Neural progenitor cell (in vitro differentiated cells): ENCODE data around the gene TRIM39. TPM values are rescaled to one million over a fixed set of nuclear protein-coding genes. Genes with fewer than 3 reads are reported as not detected.
A peak's percentile ranks its signal among the peaks of the same experiment; 100 is the strongest.

Experiments used
- DNase-seq: peaks from one replicate; pipeline ENCODE4 v3.0.0-alpha.2; 2016; ENCODE audit warnings: low spot score
- H2AFZ ChIP-seq: fragments of 200-600 bp; sonication (generic); replicated peaks from 2 replicates; pipeline ENCODE4 v1.6.1; 2016; ENCODE audit warnings: antibody characterized with exemption
- H3F3A ChIP-seq: fragments of 200-600 bp; sonication (generic); 2 replicates; pipeline ENCODE4 v1.6.1; 2016; ENCODE audit warnings: antibody characterized with exemption, low read depth
- H3K27ac ChIP-seq: fragments of 200-600 bp; sonication (generic); 2 replicates; pipeline ENCODE4 v1.5.1; 2016; ENCODE audit warnings: mild to moderate bottlenecking
- H3K27me3 ChIP-seq: fragments of 200-600 bp; sonication (generic); 2 replicates; pipeline ENCODE4 v1.6.1; 2016; ENCODE audit warnings: mild to moderate bottlenecking, moderate library complexity
- H3K36me3 ChIP-seq: fragments of 200-600 bp; sonication (generic); 2 replicates; pipeline ENCODE4 v1.5.1; 2016
- H3K4me1 ChIP-seq: fragments of 200-600 bp; sonication (generic); 2 replicates; pipeline ENCODE4 v1.6.1; 2016; ENCODE audit warnings: mixed run types
- H3K4me2 ChIP-seq: fragments of 200-600 bp; sonication (generic); 2 replicates; pipeline ENCODE4 v1.6.1; 2016
- H3K4me3 ChIP-seq: fragments of 200-600 bp; sonication (generic); 2 replicates; pipeline ENCODE4 v1.5.1; 2016
- H3K79me2 ChIP-seq: fragments of 200-600 bp; sonication (generic); 2 replicates; pipeline ENCODE4 v1.6.1; 2016; ENCODE audit warnings: low read depth
- H3K9ac ChIP-seq: fragments of 200-600 bp; sonication (generic); 2 replicates; pipeline ENCODE4 v1.6.1; 2016
- H3K9me3 ChIP-seq: fragments of 200-600 bp; sonication (generic); 2 replicates; pipeline ENCODE4 v1.5.1; 2016; ENCODE audit warnings: low read depth
- H4K20me1 ChIP-seq: fragments of 200-600 bp; sonication (generic); 2 replicates; pipeline ENCODE4 v1.6.1; 2016; ENCODE audit warnings: low read depth
- H3K27ac Mint-ChIP-seq: 3 replicates; pipeline ENCODE4 v1.8.0; 2021; ENCODE audit warnings: mixed read lengths
- H3K27me3 Mint-ChIP-seq: 2 replicates; pipeline ENCODE4 v1.8.0; 2022; ENCODE audit warnings: low read depth, mild to moderate bottlenecking, inconsistent platforms, moderate library complexity, mixed read lengths; ENCODE audit not compliant: insufficient read depth
- H3K36me3 Mint-ChIP-seq: 3 replicates; pipeline ENCODE4 v1.8.0; 2021; ENCODE audit warnings: mixed read lengths
- H3K4me1 Mint-ChIP-seq: 3 replicates; pipeline ENCODE4 v1.8.0; 2021; ENCODE audit warnings: mixed read lengths
- H3K4me3 Mint-ChIP-seq: 3 replicates; pipeline ENCODE4 v1.8.0; 2021; ENCODE audit warnings: mild to moderate bottlenecking, moderate library complexity, mixed read lengths
- H3K9me3 Mint-ChIP-seq: 3 replicates; pipeline ENCODE4 v1.8.0; 2020; ENCODE audit warnings: mixed read lengths
- EZH2 ChIP-seq: fragments of 200-600 bp; sonication (generic); IDR thresholded peaks from 2 replicates; pipeline ENCODE4 v1.6.1; 2017; ENCODE audit warnings: antibody characterized with exemption, mild to moderate bottlenecking, moderate library complexity
- EZH2phosphoT487 ChIP-seq: fragments of 200-600 bp; sonication (generic); IDR thresholded peaks from 2 replicates; pipeline ENCODE4 v1.6.1; 2017; ENCODE audit warnings: antibody characterized with exemption
- total RNA-seq: library from RNA; depleted of rRNA; stranded (reverse); fragments of >200 nt; gene quantifications from 2 replicates; pipeline ENCODE4 v1.2.3, GENCODE V29; 2015; ENCODE audit warnings: low replicate concordance
- TF ChIP-seq, protein P1 (sequence below): fragments of 200-600 bp; sonication (generic); IDR thresholded peaks from 2 replicates; pipeline ENCODE4 v1.5.1; 2017; ENCODE audit warnings: antibody characterized with exemption, mild to moderate bottlenecking

The TRIM39 gene
- total RNA-seq, 1 donor from 2014 or later = 11.0 TPM

DNA sequence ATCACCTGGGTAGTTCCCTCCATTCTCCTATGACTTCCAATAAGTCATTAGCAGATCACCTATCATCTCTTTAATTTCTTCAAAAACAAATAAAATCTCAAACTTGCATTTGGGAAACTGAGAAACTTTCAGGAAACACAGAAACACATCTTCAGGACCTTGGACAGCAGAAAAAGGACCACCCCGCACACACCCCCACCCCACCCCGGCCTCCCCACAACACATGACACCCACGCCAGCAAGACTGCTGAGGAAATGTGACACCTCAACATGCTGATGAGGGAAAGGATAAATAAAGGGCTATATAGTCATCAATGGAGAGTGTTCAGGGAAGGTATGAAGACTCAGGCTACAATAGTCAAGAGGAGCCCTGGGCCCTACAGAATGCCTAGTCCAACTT is 15.6 kb upstream of the TRIM39 start:
- Mint-ChIP-seq H3K27ac (no peak overlapping the region), H3K4me3 (no peak overlapping the region), H3K36me3 (peaks cover 57% of the 10 kb centered on the region), H3K27me3 (peaks cover 3% of the 10 kb centered on the region), H3K9me3 (peaks cover 7% of the 10 kb centered on the region), H3K4me1 (no peaks in the 10 kb centered on the region)
- H3K4me1 ChIP-seq = no peaks in the 10 kb centered on the region
- peaks cover 72% of the 10 kb centered on the region for H4K20me1 ChIP-seq
- H3K9ac ChIP-seq = no peak overlapping the region
- no peaks in the 10 kb centered on the region for H3K9me3 ChIP-seq
- H3K79me2 ChIP-seq = peaks cover 99% of the 10 kb centered on the region
- H2AFZ ChIP-seq = no peak overlapping the region
- no peaks in the 10 kb centered on the region for H3F3A ChIP-seq
- TF ChIP-seq EZH2phosphoT487 = no peak
- TF ChIP-seq, protein P1, sequence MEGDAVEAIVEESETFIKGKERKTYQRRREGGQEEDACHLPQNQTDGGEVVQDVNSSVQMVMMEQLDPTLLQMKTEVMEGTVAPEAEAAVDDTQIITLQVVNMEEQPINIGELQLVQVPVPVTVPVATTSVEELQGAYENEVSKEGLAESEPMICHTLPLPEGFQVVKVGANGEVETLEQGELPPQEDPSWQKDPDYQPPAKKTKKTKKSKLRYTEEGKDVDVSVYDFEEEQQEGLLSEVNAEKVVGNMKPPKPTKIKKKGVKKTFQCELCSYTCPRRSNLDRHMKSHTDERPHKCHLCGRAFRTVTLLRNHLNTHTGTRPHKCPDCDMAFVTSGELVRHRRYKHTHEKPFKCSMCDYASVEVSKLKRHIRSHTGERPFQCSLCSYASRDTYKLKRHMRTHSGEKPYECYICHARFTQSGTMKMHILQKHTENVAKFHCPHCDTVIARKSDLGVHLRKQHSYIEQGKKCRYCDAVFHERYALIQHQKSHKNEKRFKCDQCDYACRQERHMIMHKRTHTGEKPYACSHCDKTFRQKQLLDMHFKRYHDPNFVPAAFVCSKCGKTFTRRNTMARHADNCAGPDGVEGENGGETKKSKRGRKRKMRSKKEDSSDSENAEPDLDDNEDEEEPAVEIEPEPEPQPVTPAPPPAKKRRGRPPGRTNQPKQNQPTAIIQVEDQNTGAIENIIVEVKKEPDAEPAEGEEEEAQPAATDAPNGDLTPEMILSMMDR = no peak
- no peak for TF ChIP-seq EZH2
- H3K36me3 ChIP-seq = no peaks in the 10 kb centered on the region
- H3K4me3 ChIP-seq = no peak overlapping the region
- H3K27me3 ChIP-seq = no peaks in the 10 kb centered on the region
- H3K27ac ChIP-seq = no peak overlapping the region
- H3K4me2 ChIP-seq = no peak overlapping the region
- peak; percentile 32 for DNase-seq

DNA sequence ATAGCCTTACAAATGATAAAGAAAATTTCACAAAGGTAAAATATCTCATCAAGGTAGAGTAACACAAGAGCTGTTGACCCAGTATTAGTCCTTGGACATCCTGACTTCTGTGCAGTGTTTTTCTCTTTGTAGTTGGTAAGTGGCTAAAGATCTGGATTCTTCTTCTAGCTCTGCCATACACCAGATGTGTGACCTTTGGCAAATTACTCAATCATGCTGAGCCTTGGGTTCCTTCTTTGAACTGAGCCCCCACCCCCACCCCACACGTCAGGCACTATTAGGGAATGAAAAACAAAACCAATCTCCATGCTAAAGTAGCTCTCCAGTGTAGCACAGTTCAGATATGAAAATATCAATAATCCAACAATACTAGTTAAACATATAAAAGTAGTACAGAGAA is 15.1 kb upstream of the TRIM39 start:
- no peak overlapping the region for H3K4me2 ChIP-seq
- no peak overlapping the region for H2AFZ ChIP-seq
- no peak overlapping the region for H3K27ac ChIP-seq
- no peaks in the 10 kb centered on the region for H3K4me1 ChIP-seq
- peaks cover 56% of the 10 kb centered on the region for H3K36me3 Mint-ChIP-seq
- peaks cover 100% of the 10 kb centered on the region for H3K79me2 ChIP-seq
- no peak overlapping the region for H3K4me3 ChIP-seq
- no peaks in the 10 kb centered on the region for H3F3A ChIP-seq
- H3K27ac Mint-ChIP-seq = no peak overlapping the region
- peaks cover 7% of the 10 kb centered on the region for H3K9me3 Mint-ChIP-seq
- no peak overlapping the region for H3K9ac ChIP-seq
- H3K36me3 ChIP-seq = no peaks in the 10 kb centered on the region
- H4K20me1 ChIP-seq = peaks cover 77% of the 10 kb centered on the region
- H3K27me3 Mint-ChIP-seq = peaks cover 2% of the 10 kb centered on the region
- DNase-seq = no peak
- TF ChIP-seq, protein P1 = no peak
- TF ChIP-seq EZH2phosphoT487 (no peak), EZH2 (no peak)
- no peak overlapping the region for H3K4me3 Mint-ChIP-seq
- no peaks in the 10 kb centered on the region for H3K9me3 ChIP-seq
- H3K27me3 ChIP-seq = no peaks in the 10 kb centered on the region
- H3K4me1 Mint-ChIP-seq = no peaks in the 10 kb centered on the region

DNA sequence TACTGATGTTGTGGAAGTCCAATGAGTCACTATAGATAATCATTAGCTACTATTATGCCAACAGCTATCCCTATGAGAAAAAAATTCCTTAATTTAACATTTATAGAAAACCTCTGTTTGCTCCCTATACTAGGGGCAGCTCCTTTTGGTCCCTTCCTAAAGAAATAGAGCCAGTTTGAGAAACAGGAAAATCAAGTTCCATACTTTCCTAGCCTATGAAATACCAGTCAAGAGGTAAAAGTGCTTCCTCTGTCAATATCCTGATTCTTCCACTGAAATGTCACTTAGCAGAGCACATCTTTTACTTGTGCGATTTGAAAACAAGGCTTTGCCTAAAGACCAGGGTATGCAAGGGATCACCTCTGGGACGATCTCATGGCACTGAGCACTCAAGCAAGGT is 14.5 kb upstream of the TRIM39 start:
- Mint-ChIP-seq H3K4me3 (no peak overlapping the region), H3K27me3 (peaks cover 2% of the 10 kb centered on the region), H3K27ac (no peak overlapping the region), H3K9me3 (peaks cover 7% of the 10 kb centered on the region), H3K36me3 (peaks cover 50% of the 10 kb centered on the region), H3K4me1 (no peaks in the 10 kb centered on the region)
- no peak overlapping the region for H2AFZ ChIP-seq
- H3K27ac ChIP-seq = no peak overlapping the region
- H3F3A ChIP-seq = no peaks in the 10 kb centered on the region
- TF ChIP-seq, protein P1 = no peak
- TF ChIP-seq EZH2 (no peak), EZH2phosphoT487 (no peak)
- no peaks in the 10 kb centered on the region for H3K27me3 ChIP-seq
- no peak overlapping the region for H3K4me2 ChIP-seq
- H3K36me3 ChIP-seq = no peaks in the 10 kb centered on the region
- H3K9me3 ChIP-seq = no peaks in the 10 kb centered on the region
- peaks cover 83% of the 10 kb centered on the region for H4K20me1 ChIP-seq
- H3K4me1 ChIP-seq = no peaks in the 10 kb centered on the region
- no peak overlapping the region for H3K9ac ChIP-seq
- no peak overlapping the region for H3K4me3 ChIP-seq
- H3K79me2 ChIP-seq = peaks cover 100% of the 10 kb centered on the region
- DNase-seq = no peak
